GM23338 (cell line): ENCODE data around the gene TYK2. TPM values are rescaled to one million over a fixed set of nuclear protein-coding genes. Genes with fewer than 3 reads are reported as not detected.

Experiments
- ATAC-seq: fragments of 200-7000 bp; cut with Tn5 transposase; 3 replicates; pipeline ENCODE4 v1.9.1; 2020
- DNase-seq: peaks from one replicate; pipeline ENCODE4 v3.0.0-alpha.2; 2015; ENCODE audit warnings: low spot score
- H2AFZ ChIP-seq: fragments of 200-600 bp; sonication (generic); 2 replicates; pipeline ENCODE4 v1.8.0; 2016; ENCODE audit warnings: antibody characterized with exemption, mild to moderate bottlenecking, moderate library complexity
- H3F3A ChIP-seq: fragments of 200-600 bp; sonication (generic); replicated peaks from 2 replicates; pipeline ENCODE4 v1.8.0; 2017; ENCODE audit warnings: antibody characterized with exemption, mixed run types, low read depth
- H3K27ac ChIP-seq: fragments of 200-600 bp; sonication (generic); 2 replicates; pipeline ENCODE4 v1.6.1; 2016; ENCODE audit warnings: low read depth
- H3K27me3 ChIP-seq: fragments of 200-600 bp; sonication (generic); 2 replicates; pipeline ENCODE4 v1.8.0; 2016; ENCODE audit warnings: mild to moderate bottlenecking, mixed run types, moderate library complexity; ENCODE audit not compliant: insufficient read depth
- H3K36me3 ChIP-seq: fragments of 200-600 bp; sonication (generic); 2 replicates; pipeline ENCODE4 v1.8.0; 2016; ENCODE audit warnings: mild to moderate bottlenecking; ENCODE audit not compliant: insufficient read depth
- H3K4me1 ChIP-seq: fragments of 200-600 bp; sonication (generic); 2 replicates; pipeline ENCODE4 v1.8.0; 2016; ENCODE audit warnings: mild to moderate bottlenecking, moderate library complexity; ENCODE audit not compliant: insufficient read depth
- H3K4me2 ChIP-seq: fragments of 200-600 bp; sonication (generic); 2 replicates; pipeline ENCODE4 v1.7.1; 2017; ENCODE audit warnings: mixed run types
- H3K4me3 ChIP-seq: fragments of 200-600 bp; sonication (generic); 2 replicates; pipeline ENCODE4 v1.6.1; 2016; ENCODE audit warnings: mixed run types
- H3K79me2 ChIP-seq: fragments of 200-600 bp; sonication (generic); replicated peaks from 2 replicates; pipeline ENCODE4 v1.8.0; 2017; ENCODE audit warnings: mild to moderate bottlenecking; ENCODE audit not compliant: insufficient read depth
- H3K9me2 ChIP-seq: fragments of 200-600 bp; sonication (generic); 2 replicates; pipeline ENCODE4 v1.8.0; 2017; ENCODE audit not compliant: insufficient read depth
- H4K20me1 ChIP-seq: fragments of 200-600 bp; sonication (generic); replicated peaks from 2 replicates; pipeline ENCODE4 v1.8.0; 2017; ENCODE audit warnings: mild to moderate bottlenecking; ENCODE audit not compliant: insufficient read depth
- H3K27ac Mint-ChIP-seq: 2 replicates; pipeline ENCODE4 v1.8.0; 2020; ENCODE audit warnings: inconsistent platforms, mild to moderate bottlenecking, moderate library complexity, mixed read lengths
- H3K27me3 Mint-ChIP-seq: 3 replicates; pipeline ENCODE4 v1.8.0; 2022; ENCODE audit warnings: low read depth, mild to moderate bottlenecking, moderate library complexity, mixed read lengths, inconsistent platforms; ENCODE audit not compliant: insufficient read depth, poor library complexity
- H3K36me3 Mint-ChIP-seq: 3 replicates; pipeline ENCODE4 v1.8.0; 2021; ENCODE audit warnings: low read depth, mild to moderate bottlenecking, inconsistent platforms, moderate library complexity, mixed read lengths
- H3K4me1 Mint-ChIP-seq: 3 replicates; pipeline ENCODE4 v1.8.0; 2020; ENCODE audit warnings: mild to moderate bottlenecking, inconsistent platforms, mixed read lengths
- H3K4me3 Mint-ChIP-seq: 3 replicates; pipeline ENCODE4 v1.8.0; 2021; ENCODE audit warnings: moderate library complexity, mild to moderate bottlenecking, inconsistent platforms, mixed read lengths
- H3K9me3 Mint-ChIP-seq: 3 replicates; pipeline ENCODE4 v1.8.0; 2020; ENCODE audit warnings: moderate library complexity, mild to moderate bottlenecking, inconsistent platforms, mixed read lengths
- EZH2phosphoT487 ChIP-seq: fragments of 200-600 bp; sonication (generic); IDR thresholded peaks from one replicate; pipeline ENCODE4 v1.8.1; 2018; ENCODE audit warnings: antibody characterized with exemption; ENCODE audit not compliant: unreplicated experiment
- ZNF114 ChIP-seq: fragments of 250-450 bp; sonication (Bioruptor Pico); IDR thresholded peaks from 2 replicates; pipeline ENCODE4 v1.5.0; 2020; ENCODE audit warnings: mild to moderate bottlenecking, moderate library complexity
- ZNF462 ChIP-seq: fragments of 250-450 bp; sonication (Bioruptor Pico); IDR thresholded peaks from 2 replicates; pipeline ENCODE4 v1.5.0; 2020; ENCODE audit warnings: mild to moderate bottlenecking, moderate library complexity
- polyA plus RNA-seq: library from polyadenylated mRNA; unstranded; fragments of >200 nt; fragmentation: Nextera tagmentation; extraction: Ambion mirVana; gene quantifications from 2 replicates; pipeline ENCODE4 v1.2.1, GENCODE V29; 2016
- total RNA-seq: library from RNA; depleted of rRNA; stranded (reverse); fragments of >200 nt; shearing (Covaris generic); gene quantifications from 2 replicates; pipeline ENCODE4 v1.2.3, GENCODE V29; 2014

The TYK2 gene
- total and polyA plus RNA-seq, 2 experiments from 2014 or later = 29.1 to 30.7 TPM

GRCh38 chr19:10418235-10418484 is 37.8 kb upstream of the TYK2 start:
- no peaks in the 10 kb centered on the region for H3K36me3 Mint-ChIP-seq
- Histone ChIP-seq H3K27me3 (peaks cover 92% of the 10 kb centered on the region), H4K20me1 (no peaks in the 10 kb centered on the region), H2AFZ (peak overlapping the region; percentile 38; the same call in 1 of the 2 replicates), H3F3A (peaks cover 26% of the 10 kb centered on the region; the same call in 1 of the 2 replicates), H3K4me2 (peak overlapping the region; percentile 99), H3K4me3 (peak overlapping the region; percentile 78), H3K36me3 (no peaks in the 10 kb centered on the region), H3K9me2 (no peaks in the 10 kb centered on the region), H3K27ac (no peak overlapping the region), H3K4me1 (peaks cover 19% of the 10 kb centered on the region), H3K79me2 (no peaks in the 10 kb centered on the region)
- peak overlapping the region; percentile 70 for H3K4me3 Mint-ChIP-seq
- peaks cover 21% of the 10 kb centered on the region for H3K4me1 Mint-ChIP-seq
- no peak for TF ChIP-seq ZNF462
- TF ChIP-seq EZH2phosphoT487 = no peak
- ATAC-seq (peak; percentile 0; the same call in 2 of the 3 replicates), DNase-seq (no peak)
- peaks cover 7% of the 10 kb centered on the region; the same call in 2 of the 3 replicates for H3K9me3 Mint-ChIP-seq
- peaks cover 74% of the 10 kb centered on the region for H3K27me3 Mint-ChIP-seq
- H3K27ac Mint-ChIP-seq = no peak overlapping the region

GRCh38 chr19:10417541-10418234 is 37.3 kb upstream of the TYK2 start:
- ATAC-seq = peak; percentile 16
- H3K27me3 Mint-ChIP-seq = peaks cover 69% of the 10 kb centered on the region
- no peak for TF ChIP-seq ZNF114 (CRISPR knock-in tag)

More at GRCh38 chr19:10417541-10418234, 37.3 kb upstream of the TYK2 start:
- Histone ChIP-seq H3K36me3 (no peaks in the 10 kb centered on the region), H3K4me2 (peak overlapping the region; percentile 99), H4K20me1 (no peaks in the 10 kb centered on the region), H2AFZ (peak overlapping the region; percentile 38; the same call in 1 of the 2 replicates), H3K27ac (no peak overlapping the region), H3K4me3 (peak overlapping the region; percentile 78), H3K9me2 (no peaks in the 10 kb centered on the region), H3F3A (peaks cover 26% of the 10 kb centered on the region; the same call in 1 of the 2 replicates), H3K27me3 (peaks cover 87% of the 10 kb centered on the region), H3K79me2 (no peaks in the 10 kb centered on the region), H3K4me1 (peaks cover 19% of the 10 kb centered on the region)
- DNase-seq = peak; percentile 86
- H3K27ac Mint-ChIP-seq = no peak overlapping the region
- H3K36me3 Mint-ChIP-seq = no peaks in the 10 kb centered on the region
- H3K9me3 Mint-ChIP-seq = peaks cover 7% of the 10 kb centered on the region; the same call in 2 of the 3 replicates
- peak overlapping the region; percentile 70 for H3K4me3 Mint-ChIP-seq
- peaks cover 21% of the 10 kb centered on the region for H3K4me1 Mint-ChIP-seq
